ENCODE results near the gene TAF4. TPM values are rescaled to one million over a fixed set of nuclear protein-coding genes. Genes with fewer than 3 reads are reported as not detected.

Gene TAF4
- total RNA-seq, 4 donors from 2014 or later = 6.2 to 37.6 (median 10.7) TPM

DNA sequence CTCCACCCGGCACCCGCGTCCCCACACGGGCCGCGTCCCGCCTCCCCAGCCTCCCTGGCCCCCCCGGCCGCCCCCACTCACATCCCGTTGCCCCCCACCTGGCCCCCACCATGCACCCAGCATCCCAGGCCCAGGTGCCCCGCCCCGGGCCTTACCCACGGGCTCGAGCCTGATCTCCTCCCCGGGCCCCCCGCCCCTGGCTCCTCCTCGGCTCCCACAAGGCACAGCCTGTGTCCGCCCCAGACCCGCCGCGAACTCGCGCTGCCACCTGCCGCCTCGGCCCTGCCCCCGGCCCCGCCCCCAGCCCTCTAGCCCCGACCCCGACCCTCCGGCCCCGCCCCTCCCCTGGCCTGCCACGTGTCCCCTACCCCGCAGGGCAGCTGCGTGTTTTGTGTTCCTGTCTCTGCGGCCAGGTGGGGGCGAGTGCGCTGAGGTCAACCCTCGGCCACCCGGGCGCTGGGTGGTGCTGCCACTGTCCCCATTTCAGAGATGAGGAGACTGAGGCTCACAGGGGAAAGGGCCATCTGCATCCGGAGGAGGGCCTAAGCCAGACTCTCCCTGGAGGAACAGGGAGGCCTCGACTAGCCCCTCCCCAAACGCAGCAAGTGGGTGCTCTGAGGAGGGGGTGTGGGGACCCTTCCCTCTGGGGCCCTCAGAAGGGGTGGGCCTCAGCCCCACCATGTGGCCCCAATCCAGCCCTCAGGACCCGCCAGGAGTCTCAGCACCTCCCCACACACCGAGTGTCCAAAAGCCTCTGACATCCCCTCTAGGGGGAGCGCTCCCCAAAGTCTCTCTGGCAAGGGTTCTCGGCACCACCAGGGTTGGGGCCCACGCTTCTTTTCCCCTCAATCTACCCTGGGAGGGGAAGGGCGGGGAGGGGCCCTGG lies 99.8 kb downstream of the TAF4 start:
- no peaks in the 10 kb centered on the region for H3K9me3 ChIP-seq
- no peak for DNase-seq
- intact Hi-C loops (cut with DNase I; ENCODE audit: low total_unique reads) = no loop called here
- H3K27me3 ChIP-seq = no peaks in the 10 kb centered on the region
- H3K4me1 ChIP-seq = no peaks in the 10 kb centered on the region
- H3K36me3 ChIP-seq = no peaks in the 10 kb centered on the region
- H3K4me3 ChIP-seq = no peak overlapping the region
- no peak overlapping the region for H3K27ac ChIP-seq
- no peak for TF ChIP-seq POLR2A (IDR thresholded peaks at IDR 0.05)
- TF ChIP-seq CTCF (IDR thresholded peaks at IDR 0.05) = no peak

GRCh38 chr20:61964675-61965605 lies 100.7 kb downstream of the TAF4 start:
- Histone ChIP-seq H3K9me3 (no peaks in the 10 kb centered on the region), H3K4me3 (no peak overlapping the region), H3K36me3 (no peaks in the 10 kb centered on the region), H3K27me3 (no peaks in the 10 kb centered on the region), H3K27ac (no peak overlapping the region), H3K4me1 (no peaks in the 10 kb centered on the region)
- DNase-seq = no peak
- intact Hi-C loops (cut with DNase I; ENCODE audit: low total_unique reads) = no loop called here
- TF ChIP-seq POLR2A (IDR thresholded peaks at IDR 0.05) = no peak
- TF ChIP-seq CTCF (IDR thresholded peaks at IDR 0.05) = no peak

GRCh38 chr20:61963885-61964674 lies 101.6 kb downstream of the TAF4 start:
- Histone ChIP-seq H3K27ac (no peak overlapping the region), H3K4me3 (no peak overlapping the region), H3K4me1 (no peaks in the 10 kb centered on the region), H3K27me3 (no peaks in the 10 kb centered on the region), H3K36me3 (no peaks in the 10 kb centered on the region), H3K9me3 (no peaks in the 10 kb centered on the region)
- TF ChIP-seq CTCF (IDR thresholded peaks at IDR 0.05) = no peak
- no peak for TF ChIP-seq POLR2A (IDR thresholded peaks at IDR 0.05)
- intact Hi-C loops (cut with DNase I; ENCODE audit: low total_unique reads) = no loop called here
- no peak for DNase-seq

DNA sequence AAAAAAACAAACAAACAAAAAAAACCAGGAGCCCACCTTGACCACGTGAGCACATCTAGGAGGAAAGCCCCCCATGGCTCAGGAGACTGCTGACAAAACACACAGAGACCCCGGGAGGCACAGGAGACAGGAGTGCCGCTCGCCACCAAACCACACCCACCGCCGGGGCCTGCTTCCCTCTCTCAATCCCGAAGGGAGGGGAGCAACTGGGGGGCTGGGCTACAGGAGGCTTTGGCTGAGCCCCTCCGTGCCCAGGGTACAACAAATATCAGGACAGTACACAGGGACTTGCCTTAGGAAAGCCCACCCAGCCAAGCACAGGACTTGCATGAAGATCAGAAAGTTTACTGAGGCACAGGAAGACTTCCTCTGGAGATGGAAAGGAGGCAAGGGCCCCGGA lies 102.5 kb downstream of the TAF4 start:
- intact Hi-C loops (cut with DNase I; ENCODE audit: low total_unique reads) = no loop called here

More for the DNA sequence above, 102.5 kb downstream of the TAF4 start:
- Histone ChIP-seq H3K4me1 (no peaks in the 10 kb centered on the region), H3K27me3 (no peaks in the 10 kb centered on the region), H3K27ac (no peak overlapping the region), H3K4me3 (no peak overlapping the region), H3K9me3 (no peaks in the 10 kb centered on the region), H3K36me3 (no peaks in the 10 kb centered on the region)
- TF ChIP-seq CTCF (IDR thresholded peaks at IDR 0.05) = no peak
- DNase-seq = no peak
